Effector memory CD4-positive, alpha-beta T cell (primary cell): ENCODE results near the gene HSPA2.

Experiments used
- DNase-seq, 3 donors: peaks; one replicate each; pipeline ENCODE4 v3.0.0-alpha.2; 2020
- H3K27ac ChIP-seq: 2 replicates; pipeline ENCODE4 v1.7.0; 2013; ENCODE audit warnings: mild to moderate bottlenecking, low read length, moderate library complexity; ENCODE audit not compliant: insufficient read depth, poor library complexity, severe bottlenecking
- H3K27me3 ChIP-seq: replicated peaks from 2 replicates; pipeline ENCODE4 v1.7.0; 2013; ENCODE audit warnings: mild to moderate bottlenecking, low read length; ENCODE audit not compliant: insufficient read depth, control insufficient read depth, poor library complexity, severe bottlenecking
- H3K36me3 ChIP-seq: 2 replicates; pipeline ENCODE4 v1.7.0; 2013; ENCODE audit warnings: mild to moderate bottlenecking, low read length, moderate library complexity; ENCODE audit not compliant: control insufficient read depth, insufficient read depth
- H3K4me1 ChIP-seq: 2 replicates; pipeline ENCODE4 v1.7.0; 2013; ENCODE audit warnings: low read length, mild to moderate bottlenecking; ENCODE audit not compliant: control insufficient read depth, insufficient read depth, poor library complexity, severe bottlenecking
- H3K4me3 ChIP-seq: 2 replicates; pipeline ENCODE4 v1.7.0; 2013; ENCODE audit warnings: low read length, low read depth, mild to moderate bottlenecking; ENCODE audit not compliant: insufficient read depth, poor library complexity, severe bottlenecking
- H3K9me3 ChIP-seq: 2 replicates; pipeline ENCODE4 v1.7.0; 2013; ENCODE audit warnings: mild to moderate bottlenecking, low read length, moderate library complexity; ENCODE audit not compliant: control insufficient read depth
- total RNA-seq, 3 donors: gene quantifications; one replicate each; lab custom pipeline; 2026; lab: John Stamatoyannopoulos, UW

Gene HSPA2
- total RNA-seq = 12.6 to 60.0 (median 49.5) reads per million in 3 donors

DNA sequence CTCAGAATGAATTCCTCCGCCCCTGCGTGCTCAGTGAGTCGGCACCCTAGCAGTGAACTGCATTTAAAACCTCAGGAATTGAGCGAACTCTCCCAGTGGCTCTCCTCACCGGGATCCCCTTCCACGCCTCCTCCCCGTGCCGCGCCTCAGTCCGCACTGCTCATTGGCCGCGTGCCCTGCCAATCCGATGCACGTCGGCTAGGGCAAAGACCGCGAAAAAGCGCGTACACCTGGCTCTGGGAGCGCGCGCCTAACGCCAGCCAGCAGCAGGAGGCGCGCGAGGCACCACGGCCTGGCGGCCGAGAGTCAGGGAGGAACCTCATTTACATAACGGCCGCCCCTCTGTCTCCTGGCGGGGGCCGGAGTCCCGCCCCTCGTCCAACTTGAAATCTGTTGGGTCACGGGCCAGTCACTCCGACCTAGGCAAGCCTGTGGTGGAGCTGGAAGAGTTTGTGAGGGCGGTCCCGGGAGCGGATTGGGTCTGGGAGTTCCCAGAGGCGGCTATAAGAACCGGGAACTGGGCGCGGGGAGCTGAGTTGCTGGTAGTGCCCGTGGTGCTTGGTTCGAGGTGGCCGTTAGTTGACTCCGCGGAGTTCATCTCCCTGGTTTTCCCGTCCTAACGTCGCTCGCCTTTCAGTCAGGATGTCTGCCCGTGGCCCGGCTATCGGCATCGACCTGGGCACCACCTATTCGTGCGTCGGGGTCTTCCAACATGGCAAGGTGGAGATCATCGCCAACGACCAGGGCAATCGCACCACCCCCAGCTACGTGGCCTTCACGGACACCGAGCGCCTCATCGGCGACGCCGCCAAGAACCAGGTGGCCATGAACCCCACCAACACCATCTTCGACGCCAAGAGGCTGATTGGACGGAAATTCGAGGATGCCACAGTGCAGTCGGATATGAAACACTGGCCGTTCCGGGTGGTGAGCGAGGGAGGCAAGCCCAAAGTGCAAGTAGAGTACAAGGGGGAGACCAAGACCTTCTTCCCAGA lies at the start of gene HSPA2:
Gene HSPA2 (plus strand): TSS at position 534 of the 995 bp plus-strand sequence. CDS start 109 bp downstream, at position 643.
- DNase-seq = peak; percentile 88 to 90 (median 90)
- Histone ChIP-seq H3K27ac (peak within 1 kb of the TSS; percentile 57), H3K9me3 (no peaks in the 10 kb centered on the region), H3K4me3 (peak within 1 kb of the TSS; percentile 85), H3K4me1 (peaks cover 14% of the 10 kb centered on the region), H3K36me3 (no peaks in the 10 kb centered on the region), H3K27me3 (no peaks in the 10 kb centered on the region)

GRCh38 chr14:64491637-64492036 lies 48.9 kb upstream of the HSPA2 start:
- no peaks in the 10 kb centered on the region for H3K27me3 ChIP-seq
- no peak overlapping the region for H3K27ac ChIP-seq
- no peak overlapping the region for H3K4me3 ChIP-seq
- no peaks in the 10 kb centered on the region for H3K9me3 ChIP-seq
- H3K4me1 ChIP-seq = peaks cover under 1% of the 10 kb centered on the region
- peaks cover 30% of the 10 kb centered on the region for H3K36me3 ChIP-seq
- no peak for DNase-seq

DNA sequence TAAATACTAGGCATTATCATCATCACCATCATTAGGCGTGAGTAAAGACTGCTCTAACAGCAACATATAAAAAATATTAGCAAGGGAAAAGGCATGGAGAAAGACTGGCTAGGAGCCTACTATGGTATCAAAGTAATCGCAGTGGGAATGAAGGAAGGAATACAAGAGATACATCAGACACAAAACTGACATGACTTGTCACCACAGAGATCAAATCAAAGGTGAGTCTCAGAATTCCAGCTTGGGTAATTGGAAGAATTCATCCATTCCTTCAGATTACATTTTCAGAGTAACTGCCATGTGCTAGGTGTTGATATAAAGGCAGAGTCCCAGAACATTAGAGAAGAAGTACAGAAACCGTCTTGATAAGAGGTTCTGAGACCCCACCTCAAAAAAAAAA lies 47.1 kb upstream of the HSPA2 start:
- Histone ChIP-seq H3K36me3 (peaks cover 15% of the 10 kb centered on the region), H3K27ac (no peak overlapping the region), H3K4me1 (peaks cover 13% of the 10 kb centered on the region), H3K27me3 (no peaks in the 10 kb centered on the region), H3K9me3 (no peaks in the 10 kb centered on the region), H3K4me3 (no peak overlapping the region)
- no peak for DNase-seq

DNA sequence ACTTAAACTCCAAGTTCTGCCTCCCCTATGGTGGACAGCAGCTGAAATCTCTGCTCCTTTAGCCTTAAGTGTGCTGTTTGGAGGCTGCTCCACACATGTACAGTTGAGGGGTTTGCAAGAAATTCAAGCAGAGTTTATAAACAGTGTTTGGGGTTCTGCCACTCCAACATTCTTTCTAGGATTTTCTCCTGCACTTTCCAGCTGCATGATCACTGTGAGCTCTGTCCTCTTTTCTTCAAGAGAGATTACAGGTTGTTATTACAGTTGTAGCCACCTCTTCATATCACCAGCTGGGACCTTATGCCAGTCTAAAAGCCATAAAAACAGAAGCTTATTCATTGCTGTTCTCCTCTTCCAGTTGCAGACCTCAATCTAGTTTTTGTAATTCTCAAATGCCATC lies 45.3 kb upstream of the HSPA2 start:
- no peak overlapping the region for H3K4me3 ChIP-seq
- DNase-seq = no peak
- peaks cover 26% of the 10 kb centered on the region for H3K4me1 ChIP-seq
- H3K27me3 ChIP-seq = no peaks in the 10 kb centered on the region
- H3K27ac ChIP-seq = no peak overlapping the region
- H3K9me3 ChIP-seq = no peaks in the 10 kb centered on the region
- peaks cover 9% of the 10 kb centered on the region for H3K36me3 ChIP-seq

DNA sequence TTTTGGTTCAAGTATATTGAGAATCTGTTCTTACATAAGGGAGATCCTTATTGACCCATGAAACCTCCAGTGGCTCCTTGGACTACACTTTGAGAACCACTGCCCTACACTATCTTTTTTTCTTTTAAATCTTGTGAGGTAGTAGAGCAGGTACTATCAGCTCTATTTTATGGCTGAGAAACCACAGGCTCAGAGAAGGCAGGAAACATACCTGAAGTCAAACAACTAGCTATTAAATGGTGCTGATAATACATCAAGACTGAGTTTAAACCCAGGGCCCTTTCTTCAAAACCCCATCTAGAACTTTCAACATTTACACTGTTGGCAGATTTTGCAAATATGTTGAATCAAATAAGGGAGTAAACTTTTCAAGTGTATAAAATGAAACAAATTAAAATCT lies 43.8 kb upstream of the HSPA2 start:
- peaks cover 32% of the 10 kb centered on the region for H3K4me1 ChIP-seq
- DNase-seq = no peak
- H3K27ac ChIP-seq = peak overlapping the region; percentile 12
- peaks cover 6% of the 10 kb centered on the region for H3K36me3 ChIP-seq
- H3K4me3 ChIP-seq = no peak overlapping the region
- no peaks in the 10 kb centered on the region for H3K27me3 ChIP-seq
- H3K9me3 ChIP-seq = no peaks in the 10 kb centered on the region

- peak overlapping the region; percentile 28 for H3K4me3 ChIP-seq
- H3K9me3 ChIP-seq = no peaks in the 10 kb centered on the region
- no peaks in the 10 kb centered on the region for H3K27me3 ChIP-seq
- no peak for DNase-seq
- peak overlapping the region; percentile 100 for H3K27ac ChIP-seq
- H3K4me1 ChIP-seq = peaks cover 42% of the 10 kb centered on the region
- peaks cover 4% of the 10 kb centered on the region for H3K36me3 ChIP-seq
Measured at GRCh38 chr14:64500088-64500487, 40.5 kb upstream of the HSPA2 start.

DNA sequence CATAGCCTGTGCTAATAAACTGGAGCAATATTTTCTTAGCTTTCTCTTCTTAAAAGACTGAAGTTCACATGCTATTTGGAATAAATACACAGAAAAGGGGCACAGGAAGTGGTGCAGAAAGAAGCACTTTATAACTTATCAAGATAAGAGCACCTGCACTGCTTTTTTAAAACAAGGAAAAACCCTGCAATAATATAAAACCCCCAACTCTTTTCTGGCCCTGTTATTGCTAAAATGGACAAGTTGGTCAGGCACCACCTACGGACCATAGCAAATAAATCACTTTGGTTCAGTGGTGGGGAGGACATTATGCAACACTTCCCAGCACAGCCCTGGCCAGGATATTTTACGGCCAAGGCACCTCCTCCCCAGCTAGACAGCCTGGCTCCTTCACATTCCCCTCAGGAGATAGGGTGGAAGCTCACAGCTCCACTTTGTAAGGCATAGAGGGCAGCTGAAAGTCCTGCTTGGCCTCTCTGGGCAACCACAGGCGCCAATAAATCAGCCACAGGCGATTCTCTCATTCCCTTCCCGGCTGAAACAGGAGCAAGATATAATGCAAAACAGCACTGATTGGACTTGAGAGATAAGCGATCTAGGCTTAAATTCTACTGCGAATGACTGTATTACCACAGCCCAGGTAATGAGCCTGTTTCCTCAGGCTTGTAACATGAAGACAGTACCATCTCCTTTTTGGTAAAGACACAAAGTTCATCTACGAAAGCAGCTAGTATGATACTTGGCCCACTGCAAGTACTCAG lies 39.0 kb upstream of the HSPA2 start:
- Histone ChIP-seq H3K4me1 (peaks cover 42% of the 10 kb centered on the region), H3K27me3 (no peaks in the 10 kb centered on the region), H3K9me3 (no peaks in the 10 kb centered on the region), H3K4me3 (peak overlapping the region; percentile 79), H3K27ac (peak overlapping the region; percentile 100), H3K36me3 (no peaks in the 10 kb centered on the region)
- DNase-seq = no peak

- no peaks in the 10 kb centered on the region for H3K9me3 ChIP-seq
- DNase-seq = peak in 1 of 3 donors; percentile 2
- H3K4me1 ChIP-seq = peaks cover 42% of the 10 kb centered on the region
- no peaks in the 10 kb centered on the region for H3K27me3 ChIP-seq
- no peaks in the 10 kb centered on the region for H3K36me3 ChIP-seq
- peak overlapping the region; percentile 79 for H3K4me3 ChIP-seq
- peak overlapping the region; percentile 100 for H3K27ac ChIP-seq
Measured at GRCh38 chr14:64502456-64502855, 38.1 kb upstream of the HSPA2 start.

- no peaks in the 10 kb centered on the region for H3K9me3 ChIP-seq
- peak in 1 of 3 donors; percentile 2 for DNase-seq
- H3K4me3 ChIP-seq = peak overlapping the region; percentile 79
- H3K27me3 ChIP-seq = no peaks in the 10 kb centered on the region
- H3K4me1 ChIP-seq = peaks cover 44% of the 10 kb centered on the region
- H3K27ac ChIP-seq = peak overlapping the region; percentile 100
- H3K36me3 ChIP-seq = no peaks in the 10 kb centered on the region
Measured at GRCh38 chr14:64502887-64503433, 37.6 kb upstream of the HSPA2 start.
